Liver (tissue), 9 donors: ENCODE results near the gene MOK. TPM values are rescaled to one million over a fixed set of nuclear protein-coding genes. Genes with fewer than 3 reads are reported as not detected.

ENCODE experiments used
- DNase-seq: peaks from one replicate; pipeline ENCODE4 v3.0.0-alpha.2; 2017; ENCODE audit warnings: low spot score
- H3K27ac ChIP-seq, 2 donors: one replicate each; pipeline ENCODE4 v1.7.0; 2013; ENCODE audit warnings: inconsistent platforms in 2 of 2, low read length in 2 of 2, control low read depth in 1 of 2, low read depth in 1 of 2, mild to moderate bottlenecking in 1 of 2
- H3K27me3 ChIP-seq, 4 donors: one replicate each; pipeline versions ENCODE4 v1.6.1 to v1.7.0; 2013; ENCODE audit warnings: low read length in 3 of 4, inconsistent platforms in 1 of 4, mild to moderate bottlenecking in 1 of 4, moderate library complexity in 1 of 4; ENCODE audit not compliant: control insufficient read depth in 4 of 4, insufficient read depth in 4 of 4
- H3K36me3 ChIP-seq, 4 donors: one replicate each; pipeline versions ENCODE4 v1.6.1 to v1.7.0; 2013; ENCODE audit warnings: low read length in 3 of 4, mild to moderate bottlenecking in 3 of 4, low read depth in 1 of 4, moderate library complexity in 1 of 4; ENCODE audit not compliant: control insufficient read depth in 4 of 4, insufficient read depth in 3 of 4
- H3K4me1 ChIP-seq, 4 donors: one replicate each; pipeline versions ENCODE4 v1.6.1 to v1.7.0; 2013; ENCODE audit warnings: low read length in 3 of 4, mild to moderate bottlenecking in 3 of 4, moderate library complexity in 1 of 4; ENCODE audit not compliant: control insufficient read depth in 4 of 4, insufficient read depth in 4 of 4
- H3K4me3 ChIP-seq, 3 donors: one replicate each; pipeline versions ENCODE4 v1.6.1 to v1.7.0; 2013; ENCODE audit warnings: low read length in 3 of 3, control low read depth in 1 of 3, low read depth in 1 of 3, mild to moderate bottlenecking in 1 of 3
- H3K9ac ChIP-seq, 2 donors: one replicate each; pipeline ENCODE4 v1.7.0; 2013; ENCODE audit warnings: low read length in 2 of 2, mild to moderate bottlenecking in 2 of 2, moderate library complexity in 2 of 2, control low read depth in 1 of 2, low read depth in 1 of 2
- H3K9me3 ChIP-seq, 4 donors: one replicate each; pipeline versions ENCODE4 v1.6.1 to v1.7.0; 2013; ENCODE audit warnings: low read length in 3 of 4; ENCODE audit not compliant: control insufficient read depth in 4 of 4
- EGR1 ChIP-seq, 2 donors: IDR thresholded peaks; 2 replicates each; pipeline ENCODE4 v1.6.1; 2016 to 2018; ENCODE audit warnings: antibody characterized with exemption in 2 of 2, low read depth in 2 of 2
- FOXA1 ChIP-seq: IDR thresholded peaks from 2 replicates; pipeline ENCODE4 v1.6.1; 2016; ENCODE audit warnings: antibody characterized with exemption
- FOXA2 ChIP-seq: IDR thresholded peaks from 2 replicates; pipeline ENCODE4 v1.6.1; 2016; ENCODE audit warnings: antibody characterized with exemption
- GABPA ChIP-seq, 2 donors: IDR thresholded peaks in 1 of 2; conservative IDR thresholded peaks in 1 of 2; 2 replicates each; pipeline ENCODE4 v1.6.1; 2016; ENCODE audit warnings: antibody characterized with exemption in 2 of 2, mild to moderate bottlenecking in 1 of 2, moderate library complexity in 1 of 2
- HNF4A ChIP-seq, 2 donors: conservative IDR thresholded peaks; 2 replicates each; pipeline ENCODE4 v1.6.1; 2016; ENCODE audit warnings: antibody characterized with exemption in 2 of 2, mild to moderate bottlenecking in 2 of 2
- NR2F2 ChIP-seq: IDR thresholded peaks from 2 replicates; pipeline ENCODE4 v1.6.1; 2016; ENCODE audit warnings: antibody characterized with exemption
- RAD21 ChIP-seq, 2 donors: IDR thresholded peaks; 2 replicates each; pipeline ENCODE4 v1.6.1; 2016; ENCODE audit warnings: antibody characterized with exemption in 2 of 2, mild to moderate bottlenecking in 2 of 2
- SP1 ChIP-seq: IDR thresholded peaks from 2 replicates; pipeline ENCODE4 v1.6.1; 2018; ENCODE audit warnings: antibody characterized with exemption, mild to moderate bottlenecking
- TAF1 ChIP-seq: conservative IDR thresholded peaks from 2 replicates; pipeline ENCODE4 v1.6.1; 2016; ENCODE audit warnings: antibody characterized with exemption, mild to moderate bottlenecking
- YY1 ChIP-seq: IDR thresholded peaks from 2 replicates; pipeline ENCODE4 v1.6.1; 2016; ENCODE audit warnings: antibody characterized with exemption, mild to moderate bottlenecking
- WGBS: extraction: QIAGEN DNeasy Blood & Tissue Kit; methylation state at CpG from one replicate; pipeline ENCODE4 v1.1.7; 2013; 5-methylcytosine and 5-hydroxymethylcytosine counted together
- polyA plus RNA-seq, 2 donors: library from polyadenylated mRNA; stranded (reverse) in 1 of 2; unstranded in 1 of 2; fragments of 200-250 nt in 1 of 2; fragments of >200 nt in 1 of 2; fragmentation: Nextera tagmentation in 1 of 2; extraction: Ambion mirVana in 1 of 2; gene quantifications; one replicate each; pipeline versions ENCODE4 v1.2.1 to v1.2.3, GENCODE V29; 2013 to 2015
- total RNA-seq, 2 donors: library from RNA; depleted of rRNA; stranded (reverse); fragments of >200 nt; gene quantifications; one replicate each; pipeline ENCODE4 v1.2.3, GENCODE V29; 2014
- TF ChIP-seq, protein P1 (sequence below): fragments of 150-350 bp; IDR thresholded peaks from 2 replicates; pipeline ENCODE4 v1.5.1; 2017; ENCODE audit warnings: improper control_type of control experiment, low read depth, low read length; ENCODE audit not compliant: missing input control
- TF ChIP-seq, protein P2 (sequence below): IDR thresholded peaks from 2 replicates; pipeline ENCODE4 v1.6.1; 2016; ENCODE audit warnings: antibody characterized with exemption
- TF ChIP-seq, protein P3 (sequence below): IDR thresholded peaks from 2 replicates; pipeline ENCODE4 v1.6.1; 2016; ENCODE audit warnings: antibody characterized with exemption
- TF ChIP-seq, protein P4 (sequence below): IDR thresholded peaks from 2 replicates; pipeline ENCODE4 v1.6.1; 2016; ENCODE audit warnings: antibody characterized with exemption, mild to moderate bottlenecking
- donor health status: healthy.
- donor health status: healthy.
- donor health status: healthy.
- donor health status: healthy.
- donor health status: healthy.

Gene MOK
- total and polyA plus RNA-seq, 4 donors: 2.4 to 6.4 (median 2.9) TPM

DNA sequence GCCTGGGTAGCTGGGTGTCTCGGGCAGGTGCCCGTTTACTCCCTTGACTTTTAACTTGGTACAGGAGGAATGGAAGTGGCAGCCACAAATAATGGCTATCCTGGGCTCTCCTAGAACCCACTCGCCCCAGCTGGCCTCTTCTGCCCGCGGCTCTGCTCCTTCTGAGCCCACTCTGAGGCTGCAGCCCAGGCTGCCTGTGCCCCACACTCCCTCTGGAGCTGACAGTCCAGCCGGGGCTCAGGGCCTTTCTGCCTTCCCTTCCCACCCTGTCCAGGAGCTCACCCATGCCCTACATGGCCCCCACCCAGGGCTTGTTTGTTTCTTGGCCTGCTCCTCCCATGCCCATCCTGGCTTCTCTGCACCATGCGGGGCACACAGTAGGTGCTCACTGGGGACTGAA is 30.2 kb upstream of the MOK start:
- no peak for DNase-seq
- Histone ChIP-seq H3K9me3 (no peaks in the 10 kb centered on the region), H3K9ac (no peak overlapping the region), H3K4me3 (no peak overlapping the region), H3K27me3 (no peaks in the 10 kb centered on the region), H3K36me3 (peaks cover 3 to 11% (median 6%) of the 10 kb centered on the region in 4 donors), H3K4me1 (no peaks in the 10 kb centered on the region), H3K27ac (no peak overlapping the region)
- 95% methylated on average over 7 of the region's 7 CpGs for WGBS
- TF ChIP-seq FOXA1 (no peak), NR2F2 (no peak), GABPA (IDR thresholded peaks at IDR 0.05 in 1 of 2, conservative IDR thresholded peaks at IDR 0.05 in 1 of 2) (no peak), FOXA2 (no peak), YY1 (no peak), HNF4A (conservative IDR thresholded peaks at IDR 0.05) (no peak), EGR1 (IDR thresholded peaks at IDR 0.05; ENCODE audit: low read depth in 2 of 2) (no peak), TAF1 (no peak), RAD21 (IDR thresholded peaks at IDR 0.05) (no peak), SP1 (no peak)
- TF ChIP-seq, protein P1, sequence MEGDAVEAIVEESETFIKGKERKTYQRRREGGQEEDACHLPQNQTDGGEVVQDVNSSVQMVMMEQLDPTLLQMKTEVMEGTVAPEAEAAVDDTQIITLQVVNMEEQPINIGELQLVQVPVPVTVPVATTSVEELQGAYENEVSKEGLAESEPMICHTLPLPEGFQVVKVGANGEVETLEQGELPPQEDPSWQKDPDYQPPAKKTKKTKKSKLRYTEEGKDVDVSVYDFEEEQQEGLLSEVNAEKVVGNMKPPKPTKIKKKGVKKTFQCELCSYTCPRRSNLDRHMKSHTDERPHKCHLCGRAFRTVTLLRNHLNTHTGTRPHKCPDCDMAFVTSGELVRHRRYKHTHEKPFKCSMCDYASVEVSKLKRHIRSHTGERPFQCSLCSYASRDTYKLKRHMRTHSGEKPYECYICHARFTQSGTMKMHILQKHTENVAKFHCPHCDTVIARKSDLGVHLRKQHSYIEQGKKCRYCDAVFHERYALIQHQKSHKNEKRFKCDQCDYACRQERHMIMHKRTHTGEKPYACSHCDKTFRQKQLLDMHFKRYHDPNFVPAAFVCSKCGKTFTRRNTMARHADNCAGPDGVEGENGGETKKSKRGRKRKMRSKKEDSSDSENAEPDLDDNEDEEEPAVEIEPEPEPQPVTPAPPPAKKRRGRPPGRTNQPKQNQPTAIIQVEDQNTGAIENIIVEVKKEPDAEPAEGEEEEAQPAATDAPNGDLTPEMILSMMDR: no peak
- TF ChIP-seq, protein P2, sequence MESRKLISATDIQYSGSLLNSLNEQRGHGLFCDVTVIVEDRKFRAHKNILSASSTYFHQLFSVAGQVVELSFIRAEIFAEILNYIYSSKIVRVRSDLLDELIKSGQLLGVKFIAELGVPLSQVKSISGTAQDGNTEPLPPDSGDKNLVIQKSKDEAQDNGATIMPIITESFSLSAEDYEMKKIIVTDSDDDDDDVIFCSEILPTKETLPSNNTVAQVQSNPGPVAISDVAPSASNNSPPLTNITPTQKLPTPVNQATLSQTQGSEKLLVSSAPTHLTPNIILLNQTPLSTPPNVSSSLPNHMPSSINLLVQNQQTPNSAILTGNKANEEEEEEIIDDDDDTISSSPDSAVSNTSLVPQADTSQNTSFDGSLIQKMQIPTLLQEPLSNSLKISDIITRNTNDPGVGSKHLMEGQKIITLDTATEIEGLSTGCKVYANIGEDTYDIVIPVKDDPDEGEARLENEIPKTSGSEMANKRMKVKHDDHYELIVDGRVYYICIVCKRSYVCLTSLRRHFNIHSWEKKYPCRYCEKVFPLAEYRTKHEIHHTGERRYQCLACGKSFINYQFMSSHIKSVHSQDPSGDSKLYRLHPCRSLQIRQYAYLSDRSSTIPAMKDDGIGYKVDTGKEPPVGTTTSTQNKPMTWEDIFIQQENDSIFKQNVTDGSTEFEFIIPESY: no peak
- TF ChIP-seq, protein P3, sequence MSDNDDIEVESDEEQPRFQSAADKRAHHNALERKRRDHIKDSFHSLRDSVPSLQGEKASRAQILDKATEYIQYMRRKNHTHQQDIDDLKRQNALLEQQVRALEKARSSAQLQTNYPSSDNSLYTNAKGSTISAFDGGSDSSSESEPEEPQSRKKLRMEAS: no peak
- TF ChIP-seq, protein P4, sequence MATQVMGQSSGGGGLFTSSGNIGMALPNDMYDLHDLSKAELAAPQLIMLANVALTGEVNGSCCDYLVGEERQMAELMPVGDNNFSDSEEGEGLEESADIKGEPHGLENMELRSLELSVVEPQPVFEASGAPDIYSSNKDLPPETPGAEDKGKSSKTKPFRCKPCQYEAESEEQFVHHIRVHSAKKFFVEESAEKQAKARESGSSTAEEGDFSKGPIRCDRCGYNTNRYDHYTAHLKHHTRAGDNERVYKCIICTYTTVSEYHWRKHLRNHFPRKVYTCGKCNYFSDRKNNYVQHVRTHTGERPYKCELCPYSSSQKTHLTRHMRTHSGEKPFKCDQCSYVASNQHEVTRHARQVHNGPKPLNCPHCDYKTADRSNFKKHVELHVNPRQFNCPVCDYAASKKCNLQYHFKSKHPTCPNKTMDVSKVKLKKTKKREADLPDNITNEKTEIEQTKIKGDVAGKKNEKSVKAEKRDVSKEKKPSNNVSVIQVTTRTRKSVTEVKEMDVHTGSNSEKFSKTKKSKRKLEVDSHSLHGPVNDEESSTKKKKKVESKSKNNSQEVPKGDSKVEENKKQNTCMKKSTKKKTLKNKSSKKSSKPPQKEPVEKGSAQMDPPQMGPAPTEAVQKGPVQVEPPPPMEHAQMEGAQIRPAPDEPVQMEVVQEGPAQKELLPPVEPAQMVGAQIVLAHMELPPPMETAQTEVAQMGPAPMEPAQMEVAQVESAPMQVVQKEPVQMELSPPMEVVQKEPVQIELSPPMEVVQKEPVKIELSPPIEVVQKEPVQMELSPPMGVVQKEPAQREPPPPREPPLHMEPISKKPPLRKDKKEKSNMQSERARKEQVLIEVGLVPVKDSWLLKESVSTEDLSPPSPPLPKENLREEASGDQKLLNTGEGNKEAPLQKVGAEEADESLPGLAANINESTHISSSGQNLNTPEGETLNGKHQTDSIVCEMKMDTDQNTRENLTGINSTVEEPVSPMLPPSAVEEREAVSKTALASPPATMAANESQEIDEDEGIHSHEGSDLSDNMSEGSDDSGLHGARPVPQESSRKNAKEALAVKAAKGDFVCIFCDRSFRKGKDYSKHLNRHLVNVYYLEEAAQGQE: no peak

DNA sequence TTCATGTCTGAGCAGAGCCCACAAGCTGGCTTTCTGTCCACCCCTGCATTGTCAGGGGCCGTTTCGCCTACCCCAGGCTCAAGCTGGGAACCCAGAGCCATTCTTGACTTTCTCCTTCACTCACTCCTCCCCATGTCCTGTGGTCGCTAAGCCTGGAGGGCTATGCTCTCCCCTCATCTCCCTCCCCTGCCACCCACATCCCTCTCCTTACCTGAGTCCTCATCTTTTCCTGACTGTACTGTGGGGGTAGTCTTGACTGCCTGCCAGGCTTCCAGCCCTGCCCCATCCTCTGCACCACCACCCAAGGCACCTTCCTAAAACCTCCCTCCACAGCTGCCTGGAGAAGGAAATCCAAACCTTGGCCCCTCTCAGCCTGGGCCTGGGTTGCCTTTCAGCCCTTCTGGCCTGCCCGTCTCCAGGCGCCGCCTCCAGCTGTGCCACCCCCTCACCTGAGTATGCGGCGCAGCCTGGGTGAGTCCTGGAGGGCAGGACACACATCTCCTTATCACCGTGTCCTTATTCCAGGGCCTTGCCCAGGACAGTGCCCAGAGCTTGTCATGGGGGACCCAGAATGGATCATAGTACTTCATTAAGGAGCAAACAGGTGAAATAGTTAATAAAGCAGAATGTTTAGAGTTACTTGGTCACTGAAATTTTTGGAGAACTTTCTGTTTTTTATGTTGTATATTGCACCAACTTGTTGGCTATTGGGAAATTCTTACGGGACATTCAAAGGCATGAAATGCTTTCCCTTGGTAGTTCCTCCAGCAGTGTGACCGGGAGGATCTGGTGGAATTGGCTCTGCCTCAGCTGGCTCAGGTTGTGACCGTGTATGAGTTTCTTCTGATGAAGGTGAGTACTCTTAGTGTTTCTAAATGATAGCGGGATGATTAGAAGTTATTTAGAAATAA is 29.1 kb upstream of the MOK start:
- H3K9me3 ChIP-seq: no peaks in the 10 kb centered on the region
- no peak for DNase-seq
- H3K4me3 ChIP-seq: no peak overlapping the region
- 96% methylated on average over 13 of the region's 13 CpGs for WGBS
- H3K27ac ChIP-seq: no peak overlapping the region
- no peaks in the 10 kb centered on the region for H3K4me1 ChIP-seq
- H3K27me3 ChIP-seq: no peaks in the 10 kb centered on the region
- TF ChIP-seq TAF1 (no peak), GABPA (IDR thresholded peaks at IDR 0.05 in 1 of 2, conservative IDR thresholded peaks at IDR 0.05 in 1 of 2) (no peak)
- no peak overlapping the region for H3K9ac ChIP-seq
- peaks cover 3 to 9% (median 4%) of the 10 kb centered on the region in 4 donors for H3K36me3 ChIP-seq
